HepG2 (cell line): Measurements from ENCODE around the gene FBRSL1. TPM values are rescaled to one million over a fixed set of nuclear protein-coding genes. Genes with fewer than 3 reads are reported as not detected.

Experiments
- ATAC-seq: fragments of 200-7000 bp; cut with Tn5 transposase; 3 replicates; pipeline ENCODE4 v1.9.1; 2020; ENCODE audit warnings: mild to moderate bottlenecking, moderate library complexity
- BruUV-seq: library from RNA; stranded (reverse); fragments of 400-500 nt; replicated peaks from 2 replicates; lab custom pipeline; 2021; lab: Mats Ljungman, UMichigan
- CTCF ChIA-PET: fragments of 300-600 bp; formaldehyde crosslinking; extraction: SDS; loops from one replicate; lab custom pipeline; 2021; ENCODE audit warnings: low total read pairs, inconsistent platforms, low intra/inter-chr PET ratio; lab: Yijun Ruan, JAX
- POLR2A ChIA-PET: fragments of 350-600 bp; sonication (Branson Sonifier 250); formaldehyde crosslinking; loops from one replicate; lab custom pipeline; 2020; ENCODE audit warnings: antibody characterized with exemption, inconsistent platforms; lab: Yijun Ruan, JAX
- DNase-seq: peaks from one replicate; pipeline ENCODE4 v3.0.0-alpha.2; 2015; ENCODE audit warnings: low spot score
- FAIRE-seq: peaks from 3 replicates; lab custom pipeline; 2011; peaks lifted over from hg19 to GRCh38; lab: Jason Lieb, UNC
- H2AFZ ChIP-seq: one replicate; pipeline ENCODE4 v1.6.1; 2011; ENCODE audit warnings: low read length, inconsistent platforms
- H3K27ac ChIP-seq: fragments of 300-600 bp; 3 replicates; pipeline ENCODE4 v1.8.0; 2011; ENCODE audit warnings: mixed run types, mild to moderate bottlenecking, mixed read lengths, low read length, inconsistent platforms; ENCODE audit not compliant: insufficient read depth; ENCODE audit errors: extremely low read length
- H3K27me3 ChIP-seq, 2 experiments: fragments of 200-600 bp in 1 of 2; 2 replicates in 1 of 2; 3 replicates in 1 of 2; pipeline versions ENCODE4 v1.6.0 to v1.8.0; 2011; ENCODE audit warnings: low read length in 2 of 2, mild to moderate bottlenecking in 2 of 2, moderate library complexity in 2 of 2, inconsistent platforms in 1 of 2; ENCODE audit not compliant: insufficient read depth in 2 of 2, control insufficient read depth in 1 of 2
- H3K36me3 ChIP-seq, 2 experiments: fragments of 200-600 bp in 1 of 2; replicated peaks in 1 of 2; 2 replicates in 1 of 2; 3 replicates in 1 of 2; pipeline versions ENCODE4 v1.5.1 to v1.8.0; 2011; ENCODE audit warnings: low read length in 2 of 2, inconsistent platforms in 1 of 2; ENCODE audit not compliant: insufficient read depth in 2 of 2, control insufficient read depth in 1 of 2
- H3K4me1 ChIP-seq: 2 replicates; pipeline ENCODE4 v1.5.1; 2012; ENCODE audit warnings: low read length, inconsistent platforms; ENCODE audit not compliant: insufficient read depth
- H3K4me2 ChIP-seq: 2 replicates; pipeline ENCODE4 v1.6.0; 2011; ENCODE audit warnings: low read depth, low read length, inconsistent platforms
- H3K4me3 ChIP-seq, 3 experiments: fragments of 200-600 bp in 1 of 3; sonication (generic), shearing (Covaris generic) in 1 of 3; replicated peaks in 1 of 3; 2 replicates each; pipeline ENCODE4 v1.5.1; 2011 to 2016; ENCODE audit warnings: low read length in 3 of 3, inconsistent platforms in 2 of 3, low read depth in 2 of 3, mild to moderate bottlenecking in 2 of 3, control low read depth in 1 of 3, mixed read lengths in 1 of 3; ENCODE audit not compliant: insufficient read depth in 1 of 3
- H3K79me2 ChIP-seq: one replicate; pipeline ENCODE4 v1.6.1; 2011; ENCODE audit warnings: low read length, inconsistent platforms; ENCODE audit not compliant: insufficient read depth
- H3K9ac ChIP-seq: 2 replicates; pipeline ENCODE4 v1.6.0; 2011; ENCODE audit warnings: mild to moderate bottlenecking, low read depth, low read length, inconsistent platforms; ENCODE audit not compliant: insufficient read depth
- H3K9me3 ChIP-seq: 2 replicates; pipeline ENCODE4 v1.5.1; 2012; ENCODE audit warnings: mild to moderate bottlenecking, low read length
- H4K20me1 ChIP-seq: 2 replicates; pipeline ENCODE4 v1.6.0; 2011; ENCODE audit warnings: inconsistent platforms, mild to moderate bottlenecking, low read length, moderate library complexity; ENCODE audit not compliant: insufficient read depth
- ARHGAP35 ChIP-seq: sonication (generic); formaldehyde crosslinking; IDR thresholded peaks from 2 replicates; pipeline ENCODE4 v1.9.0; 2022; ENCODE audit warnings: mild to moderate bottlenecking, inconsistent platforms, moderate library complexity, missing genetic modification reagents, borderline replicate concordance
- CREM ChIP-seq, 2 experiments: sonication (generic) in 1 of 2; formaldehyde crosslinking in 1 of 2; IDR thresholded peaks; 2 replicates each; pipeline versions ENCODE4 v1.4.0 to v1.6.1; 2016 to 2020; ENCODE audit warnings: antibody characterized with exemption in 1 of 2, mild to moderate bottlenecking in 1 of 2, missing genetic modification reagents in 1 of 2
- NFYB ChIP-seq: sonication (generic); formaldehyde crosslinking; IDR thresholded peaks from 2 replicates; pipeline ENCODE4 v1.4.0; 2020; ENCODE audit warnings: missing genetic modification reagents
- NR2C2 ChIP-seq: sonication (generic); formaldehyde crosslinking; IDR thresholded peaks from 2 replicates; pipeline ENCODE4 v1.4.0; 2020; ENCODE audit warnings: missing genetic modification reagents, mild to moderate bottlenecking, moderate library complexity, borderline replicate concordance
- ZNF282 ChIP-seq: fragments of 450-650 bp; IDR thresholded peaks from 2 replicates; pipeline ENCODE4 v1.6.1; 2018; ENCODE audit not compliant: partially characterized antibody
- WGBS: methylation state at CpG from one replicate; pipeline ENCODE4 v1.1.6; 2017; ENCODE audit warnings: low lambda C conversion rate; 5-methylcytosine and 5-hydroxymethylcytosine counted together
- in situ Hi-C: cut with HindIII; loops from 2 replicates; pipeline ENCODE4 v1.10.0; 2017; ENCODE audit warnings: low pct_unique_long_range_greater_than_20kb; ENCODE audit not compliant: extremely low pct_ligation_motif_present
- intact Hi-C: fragments of 100-400 bp; cut with micrococcal nuclease; formaldehyde crosslinking; loops from one replicate; pipeline ENCODE4 v1.10.0; 2022; ENCODE audit not compliant: unreplicated experiment
- polyA plus RNA-seq, 8 experiments: library from polyadenylated mRNA; depleted of rRNA in 3 of 8; stranded (reverse) in 7 of 8; unstranded in 1 of 8; fragments of >200 nt; fragmentation: Illumina TruSeq in 4 of 8; extraction: Trizol in 4 of 8; gene quantifications; 2 replicates each; pipeline versions ENCODE4 v1.2.1 to v1.2.3, GENCODE V29; 2011 to 2016; ENCODE audit warnings: low read depth in 4 of 8, missing spikeins in 1 of 8, mixed read lengths in 1 of 8; ENCODE audit not compliant: insufficient read depth in 1 of 8
- total RNA-seq, 5 experiments: library from RNA; depleted of rRNA; stranded (reverse); fragments of >200 nt; fragmentation: Illumina TruSeq; extraction: Trizol; gene quantifications; 2 replicates each; pipeline ENCODE4 v1.2.3, GENCODE V29; 2016; ENCODE audit warnings: low read depth in 1 of 5
- TF ChIP-seq, protein P1 (sequence below): sonication (generic); formaldehyde crosslinking; IDR thresholded peaks from 2 replicates; pipeline ENCODE4 v1.4.0; 2020; ENCODE audit warnings: mild to moderate bottlenecking, missing genetic modification reagents
- TF ChIP-seq, protein P2 (sequence below): sonication (generic); formaldehyde crosslinking; IDR thresholded peaks from 2 replicates; pipeline ENCODE4 v1.4.0; 2020; ENCODE audit warnings: mild to moderate bottlenecking, missing genetic modification reagents
- TF ChIP-seq, protein P3 (sequence below): sonication (generic); formaldehyde crosslinking; IDR thresholded peaks from 2 replicates; pipeline ENCODE4 v1.4.0; 2020; ENCODE audit warnings: missing genetic modification reagents, borderline replicate concordance
- TF ChIP-seq, protein P4 (sequence below): IDR thresholded peaks from 2 replicates; pipeline ENCODE4 v1.6.1; 2016; ENCODE audit warnings: missing genetic modification reagents, missing compliant biosample characterization
- TF ChIP-seq, protein P5 (sequence below): sonication (generic); formaldehyde crosslinking; IDR thresholded peaks from 2 replicates; pipeline ENCODE4 v1.8.1; 2023; ENCODE audit warnings: mild to moderate bottlenecking, inconsistent platforms, moderate library complexity, missing genetic modification reagents, borderline replicate concordance
- TF ChIP-seq, protein P6 (sequence below): sonication (generic); formaldehyde crosslinking; IDR thresholded peaks from 2 replicates; pipeline ENCODE4 v1.5.1; 2020; ENCODE audit warnings: mild to moderate bottlenecking, moderate library complexity, missing genetic modification reagents
- TF ChIP-seq, protein P7 (sequence below): sonication (generic); formaldehyde crosslinking; IDR thresholded peaks from 2 replicates; pipeline ENCODE4 v1.4.0; 2020; ENCODE audit warnings: missing genetic modification reagents

Gene FBRSL1
- total and polyA plus RNA-seq, 2 of the 13 experiments (the other 11 are each of a cell fraction or from before 2014, with no cell fraction given), result 3.6 to 7.9 TPM

DNA sequence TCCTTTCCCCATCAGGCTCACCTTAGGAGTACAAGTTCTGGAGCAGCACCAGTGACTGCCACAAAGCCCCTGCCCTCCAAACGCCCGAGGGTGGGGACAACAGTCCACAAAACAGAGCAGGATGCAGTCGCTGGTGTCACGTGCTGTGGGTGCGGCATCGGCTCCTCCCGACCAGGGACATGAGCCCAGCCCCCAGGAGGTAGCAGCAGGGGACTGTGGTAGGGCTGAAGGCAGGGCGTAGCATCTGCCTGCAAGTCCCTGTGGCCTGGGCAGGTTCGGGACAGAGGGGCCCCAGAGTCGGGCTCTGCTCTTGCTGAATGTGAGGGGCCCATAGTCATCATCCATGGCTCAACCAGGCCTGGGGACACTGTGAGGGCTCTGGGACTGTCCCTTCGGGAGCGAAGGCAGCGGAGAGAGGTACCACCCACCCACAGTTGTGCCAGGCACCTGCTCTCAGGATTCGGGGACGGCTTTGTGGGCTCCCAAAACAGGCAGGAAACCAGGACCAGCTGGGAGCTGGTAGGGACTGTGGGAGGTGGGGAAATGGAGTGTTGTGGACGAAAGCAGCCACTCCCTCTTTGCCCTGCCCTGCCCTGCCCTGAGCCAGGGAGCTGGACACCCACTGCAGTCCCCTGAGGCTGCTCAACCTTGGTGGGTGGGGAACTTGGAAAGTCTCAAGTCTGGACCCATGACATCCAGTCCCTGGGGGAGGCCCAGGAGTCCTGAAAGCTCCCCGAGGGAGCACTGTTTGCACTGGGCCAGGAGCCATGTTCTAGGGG, 30.7 kb downstream of the FBRSL1 start:
- ATAC-seq (no peak), DNase-seq (no peak), FAIRE-seq (no peak)
- no peaks in the 10 kb centered on the region for H3K79me2 ChIP-seq
- H3K9me3 ChIP-seq, result peaks cover 9% of the 10 kb centered on the region
- no TSS peak for BruUV-seq
- no peak overlapping the region for H2AFZ ChIP-seq
- no peak overlapping the region for H3K9ac ChIP-seq
- intact Hi-C loops (loop anchor here (5.0 kb wide), 1 partner anchor 103 kb away; no protein-coding TSS in a partner anchor), in situ Hi-C loops (loop anchor here (5.0 kb wide), 1 partner anchor 103 kb away; no protein-coding TSS in a partner anchor)
- 80% methylated on average over 5 of the region's 17 CpGs for WGBS
- ChIA-PET CTCF (no interaction called here), POLR2A (no interaction called here)
- H3K27ac ChIP-seq, result no peak overlapping the region
- no peaks in the 10 kb centered on the region for H3K27me3 ChIP-seq
- TF ChIP-seq, protein P1, sequence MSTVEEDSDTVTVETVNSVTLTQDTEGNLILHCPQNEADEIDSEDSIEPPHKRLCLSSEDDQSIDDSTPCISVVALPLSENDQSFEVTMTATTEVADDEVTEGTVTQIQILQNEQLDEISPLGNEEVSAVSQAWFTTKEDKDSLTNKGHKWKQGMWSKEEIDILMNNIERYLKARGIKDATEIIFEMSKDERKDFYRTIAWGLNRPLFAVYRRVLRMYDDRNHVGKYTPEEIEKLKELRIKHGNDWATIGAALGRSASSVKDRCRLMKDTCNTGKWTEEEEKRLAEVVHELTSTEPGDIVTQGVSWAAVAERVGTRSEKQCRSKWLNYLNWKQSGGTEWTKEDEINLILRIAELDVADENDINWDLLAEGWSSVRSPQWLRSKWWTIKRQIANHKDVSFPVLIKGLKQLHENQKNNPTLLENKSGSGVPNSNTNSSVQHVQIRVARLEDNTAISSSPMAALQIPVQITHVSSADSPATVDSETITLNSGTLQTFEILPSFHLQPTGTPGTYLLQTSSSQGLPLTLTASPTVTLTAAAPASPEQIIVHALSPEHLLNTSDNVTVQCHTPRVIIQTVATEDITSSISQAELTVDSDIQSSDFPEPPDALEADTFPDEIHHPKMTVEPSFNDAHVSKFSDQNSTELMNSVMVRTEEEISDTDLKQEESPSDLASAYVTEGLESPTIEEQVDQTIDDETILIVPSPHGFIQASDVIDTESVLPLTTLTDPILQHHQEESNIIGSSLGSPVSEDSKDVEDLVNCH (CRISPR knock-in tag), result no peak
- TF ChIP-seq NR2C2 (CRISPR knock-in tag) (no peak), ARHGAP35 (no peak), ZNF282 (no peak), CREM (IDR thresholded peaks at IDR 0.05) (no peak), CREM (CRISPR knock-in tag; IDR thresholded peaks at IDR 0.05) (no peak), NFYB (CRISPR knock-in tag) (no peak)
- TF ChIP-seq, protein P2, sequence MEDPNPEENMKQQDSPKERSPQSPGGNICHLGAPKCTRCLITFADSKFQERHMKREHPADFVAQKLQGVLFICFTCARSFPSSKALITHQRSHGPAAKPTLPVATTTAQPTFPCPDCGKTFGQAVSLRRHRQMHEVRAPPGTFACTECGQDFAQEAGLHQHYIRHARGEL, result no peak
- TF ChIP-seq, protein P3, sequence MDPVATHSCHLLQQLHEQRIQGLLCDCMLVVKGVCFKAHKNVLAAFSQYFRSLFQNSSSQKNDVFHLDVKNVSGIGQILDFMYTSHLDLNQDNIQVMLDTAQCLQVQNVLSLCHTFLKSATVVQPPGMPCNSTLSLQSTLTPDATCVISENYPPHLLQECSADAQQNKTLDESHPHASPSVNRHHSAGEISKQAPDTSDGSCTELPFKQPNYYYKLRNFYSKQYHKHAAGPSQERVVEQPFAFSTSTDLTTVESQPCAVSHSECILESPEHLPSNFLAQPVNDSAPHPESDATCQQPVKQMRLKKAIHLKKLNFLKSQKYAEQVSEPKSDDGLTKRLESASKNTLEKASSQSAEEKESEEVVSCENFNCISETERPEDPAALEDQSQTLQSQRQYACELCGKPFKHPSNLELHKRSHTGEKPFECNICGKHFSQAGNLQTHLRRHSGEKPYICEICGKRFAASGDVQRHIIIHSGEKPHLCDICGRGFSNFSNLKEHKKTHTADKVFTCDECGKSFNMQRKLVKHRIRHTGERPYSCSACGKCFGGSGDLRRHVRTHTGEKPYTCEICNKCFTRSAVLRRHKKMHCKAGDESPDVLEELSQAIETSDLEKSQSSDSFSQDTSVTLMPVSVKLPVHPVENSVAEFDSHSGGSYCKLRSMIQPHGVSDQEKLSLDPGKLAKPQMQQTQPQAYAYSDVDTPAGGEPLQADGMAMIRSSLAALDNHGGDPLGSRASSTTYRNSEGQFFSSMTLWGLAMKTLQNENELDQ (CRISPR knock-in tag), result no peak
- TF ChIP-seq, protein P4, sequence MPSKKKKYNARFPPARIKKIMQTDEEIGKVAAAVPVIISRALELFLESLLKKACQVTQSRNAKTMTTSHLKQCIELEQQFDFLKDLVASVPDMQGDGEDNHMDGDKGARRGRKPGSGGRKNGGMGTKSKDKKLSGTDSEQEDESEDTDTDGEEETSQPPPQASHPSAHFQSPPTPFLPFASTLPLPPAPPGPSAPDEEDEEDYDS (CRISPR knock-in tag), result no peak
- TF ChIP-seq, protein P5, sequence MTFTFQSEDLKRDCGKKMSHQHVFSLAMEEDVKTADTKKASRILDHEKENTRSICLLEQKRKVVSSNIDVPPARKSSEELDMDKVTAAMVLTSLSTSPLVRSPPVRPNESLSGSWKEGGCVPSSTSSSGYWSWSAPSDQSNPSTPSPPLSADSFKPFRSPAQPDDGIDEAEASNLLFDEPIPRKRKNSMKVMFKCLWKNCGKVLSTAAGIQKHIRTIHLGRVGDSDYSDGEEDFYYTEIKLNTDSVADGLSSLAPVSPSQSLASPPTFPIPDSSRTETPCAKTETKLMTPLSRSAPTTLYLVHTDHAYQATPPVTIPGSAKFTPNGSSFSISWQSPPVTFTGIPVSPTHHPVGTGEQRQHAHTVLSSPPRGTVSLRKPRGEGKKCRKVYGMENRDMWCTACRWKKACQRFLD (CRISPR knock-in tag), result no peak
- TF ChIP-seq, protein P6, sequence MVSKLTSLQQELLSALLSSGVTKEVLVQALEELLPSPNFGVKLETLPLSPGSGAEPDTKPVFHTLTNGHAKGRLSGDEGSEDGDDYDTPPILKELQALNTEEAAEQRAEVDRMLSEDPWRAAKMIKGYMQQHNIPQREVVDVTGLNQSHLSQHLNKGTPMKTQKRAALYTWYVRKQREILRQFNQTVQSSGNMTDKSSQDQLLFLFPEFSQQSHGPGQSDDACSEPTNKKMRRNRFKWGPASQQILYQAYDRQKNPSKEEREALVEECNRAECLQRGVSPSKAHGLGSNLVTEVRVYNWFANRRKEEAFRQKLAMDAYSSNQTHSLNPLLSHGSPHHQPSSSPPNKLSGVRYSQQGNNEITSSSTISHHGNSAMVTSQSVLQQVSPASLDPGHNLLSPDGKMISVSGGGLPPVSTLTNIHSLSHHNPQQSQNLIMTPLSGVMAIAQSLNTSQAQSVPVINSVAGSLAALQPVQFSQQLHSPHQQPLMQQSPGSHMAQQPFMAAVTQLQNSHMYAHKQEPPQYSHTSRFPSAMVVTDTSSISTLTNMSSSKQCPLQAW (CRISPR knock-in tag), result no peak
- TF ChIP-seq, protein P7, sequence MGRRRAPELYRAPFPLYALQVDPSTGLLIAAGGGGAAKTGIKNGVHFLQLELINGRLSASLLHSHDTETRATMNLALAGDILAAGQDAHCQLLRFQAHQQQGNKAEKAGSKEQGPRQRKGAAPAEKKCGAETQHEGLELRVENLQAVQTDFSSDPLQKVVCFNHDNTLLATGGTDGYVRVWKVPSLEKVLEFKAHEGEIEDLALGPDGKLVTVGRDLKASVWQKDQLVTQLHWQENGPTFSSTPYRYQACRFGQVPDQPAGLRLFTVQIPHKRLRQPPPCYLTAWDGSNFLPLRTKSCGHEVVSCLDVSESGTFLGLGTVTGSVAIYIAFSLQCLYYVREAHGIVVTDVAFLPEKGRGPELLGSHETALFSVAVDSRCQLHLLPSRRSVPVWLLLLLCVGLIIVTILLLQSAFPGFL (CRISPR knock-in tag), result no peak
- H3K4me2 ChIP-seq, result no peak overlapping the region
- H3K4me3 ChIP-seq, result no peak overlapping the region
- peaks cover 23% of the 10 kb centered on the region for H3K4me1 ChIP-seq
- H3K36me3 ChIP-seq, result peaks cover 2 to 3% of the 10 kb centered on the region in 2 experiments; a peak in 3 of 5 replicates
- H4K20me1 ChIP-seq, result peaks cover 12% of the 10 kb centered on the region; the same call in 1 of the 2 replicates
